OCI-LY3 (cell line): Measurements from ENCODE around the gene WDR90.

Source experiments
- EZH2phosphoT487 ChIP-seq: fragments of 200-600 bp; shearing (Covaris generic); IDR thresholded peaks from 2 replicates; pipeline ENCODE4 v1.6.1; 2018; ENCODE audit warnings: antibody characterized with exemption, mixed run types, low read depth
- TF ChIP-seq, protein P1 (sequence below): fragments of 200-600, 300-600 bp; sonication (generic); IDR thresholded peaks from 2 replicates; pipeline ENCODE4 v1.5.1; 2014; ENCODE audit warnings: antibody characterized with exemption, low read length, low read depth

DNA sequence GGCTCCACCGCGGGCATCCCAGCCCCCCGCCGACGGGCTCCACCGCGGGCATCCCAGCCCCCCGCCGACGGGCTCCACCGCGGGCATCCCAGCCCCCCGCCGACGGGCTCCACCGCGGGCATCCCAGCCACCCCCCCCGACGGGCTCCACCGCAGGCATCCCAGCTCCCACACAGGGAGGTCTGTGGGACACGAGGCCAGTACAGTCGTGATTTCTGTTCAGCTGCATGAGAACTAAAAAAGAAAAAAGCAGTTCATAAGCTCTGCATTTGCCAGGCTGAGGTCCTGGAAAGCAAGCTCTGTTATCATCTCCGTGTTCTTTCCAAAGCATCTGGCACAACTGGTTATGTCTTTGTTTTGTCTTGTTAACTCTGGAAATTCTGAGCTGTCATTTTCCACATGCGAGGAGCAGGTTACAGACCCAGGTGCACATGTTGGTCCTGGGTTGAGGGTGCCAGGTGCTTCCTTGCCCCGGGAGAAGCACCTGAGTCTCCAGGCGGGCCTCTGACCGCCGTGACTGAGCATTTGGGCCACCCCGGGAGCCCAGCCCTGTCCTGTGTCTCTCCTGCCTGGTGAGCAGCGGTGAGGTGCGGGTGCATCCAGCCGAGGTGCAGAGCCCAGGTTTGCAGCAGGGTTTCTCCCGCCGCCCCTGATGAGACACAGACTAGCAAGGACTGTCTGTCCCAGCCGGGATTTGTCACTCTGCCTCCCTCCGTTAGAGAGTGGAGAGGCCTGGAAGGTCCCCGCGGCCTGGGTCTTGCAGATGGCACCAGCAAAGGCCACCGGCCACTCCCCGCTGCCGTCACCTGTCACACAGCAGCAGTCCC, 28.3 kb upstream of the WDR90 start:
- TF ChIP-seq, protein P1, sequence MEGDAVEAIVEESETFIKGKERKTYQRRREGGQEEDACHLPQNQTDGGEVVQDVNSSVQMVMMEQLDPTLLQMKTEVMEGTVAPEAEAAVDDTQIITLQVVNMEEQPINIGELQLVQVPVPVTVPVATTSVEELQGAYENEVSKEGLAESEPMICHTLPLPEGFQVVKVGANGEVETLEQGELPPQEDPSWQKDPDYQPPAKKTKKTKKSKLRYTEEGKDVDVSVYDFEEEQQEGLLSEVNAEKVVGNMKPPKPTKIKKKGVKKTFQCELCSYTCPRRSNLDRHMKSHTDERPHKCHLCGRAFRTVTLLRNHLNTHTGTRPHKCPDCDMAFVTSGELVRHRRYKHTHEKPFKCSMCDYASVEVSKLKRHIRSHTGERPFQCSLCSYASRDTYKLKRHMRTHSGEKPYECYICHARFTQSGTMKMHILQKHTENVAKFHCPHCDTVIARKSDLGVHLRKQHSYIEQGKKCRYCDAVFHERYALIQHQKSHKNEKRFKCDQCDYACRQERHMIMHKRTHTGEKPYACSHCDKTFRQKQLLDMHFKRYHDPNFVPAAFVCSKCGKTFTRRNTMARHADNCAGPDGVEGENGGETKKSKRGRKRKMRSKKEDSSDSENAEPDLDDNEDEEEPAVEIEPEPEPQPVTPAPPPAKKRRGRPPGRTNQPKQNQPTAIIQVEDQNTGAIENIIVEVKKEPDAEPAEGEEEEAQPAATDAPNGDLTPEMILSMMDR: no peak
- TF ChIP-seq EZH2phosphoT487: no peak
